SKM-1 treated with dmso at 0.1 percent for 144 hours (cell line): ENCODE results near the gene SERPINA10.

ENCODE experiments used
- DNase-seq: peaks from one replicate; lab custom pipeline; 2025; ENCODE audit not compliant: unreplicated experiment; lab: John Stamatoyannopoulos, UW

The SERPINA10 gene

GRCh38 chr14:94292872-94293577, at the start of gene SERPINA10:
SERPINA10 (minus strand) TSS chr14:94293268; CDS start chr14:94290593, 2,675 bp downstream.
- no peak for DNase-seq

- DNase-seq: no peak
Observed at GRCh38 chr14:94342334-94342934, 49.4 kb upstream of the SERPINA10 start.

- DNase-seq: no peak
Observed at GRCh38 chr14:94341656-94342333, 48.7 kb upstream of the SERPINA10 start.

- DNase-seq: no peak
Observed at GRCh38 chr14:94340533-94340932, 47.5 kb upstream of the SERPINA10 start.

GRCh38 chr14:94338023-94338422, 45.0 kb upstream of the SERPINA10 start:
- no peak for DNase-seq

GRCh38 chr14:94337274-94337673, 44.2 kb upstream of the SERPINA10 start:
- no peak for DNase-seq

- no peak for DNase-seq
Observed at GRCh38 chr14:94334872-94335271, 41.8 kb upstream of the SERPINA10 start.

GRCh38 chr14:94332587-94332986, 39.5 kb upstream of the SERPINA10 start:
- DNase-seq: no peak

- no peak for DNase-seq
Observed at GRCh38 chr14:94332063-94332583, 39.1 kb upstream of the SERPINA10 start.

- DNase-seq: no peak
Observed at GRCh38 chr14:94331462-94331861, 38.4 kb upstream of the SERPINA10 start.

- no peak for DNase-seq
Observed at GRCh38 chr14:94330857-94331256, 37.8 kb upstream of the SERPINA10 start.

GRCh38 chr14:94330432-94330831, 37.4 kb upstream of the SERPINA10 start:
- no peak for DNase-seq

GRCh38 chr14:94329857-94330256, 36.8 kb upstream of the SERPINA10 start:
- no peak for DNase-seq

GRCh38 chr14:94328196-94328595, 35.1 kb upstream of the SERPINA10 start:
- DNase-seq: no peak

- DNase-seq: no peak
Observed at GRCh38 chr14:94322648-94323570, 29.8 kb upstream of the SERPINA10 start, which contains the start of gene SERPINA6. SERPINA6 (minus strand) TSS chr14:94323336; CDS start chr14:94314648, 8,688 bp downstream.

GRCh38 chr14:94321421-94322271, 28.6 kb upstream of the SERPINA10 start:
- DNase-seq: no peak

GRCh38 chr14:94320243-94320642, 27.2 kb upstream of the SERPINA10 start:
- no peak for DNase-seq

GRCh38 chr14:94317259-94317658, 24.2 kb upstream of the SERPINA10 start:
- no peak for DNase-seq

- no peak for DNase-seq
Observed at GRCh38 chr14:94316692-94317091, 23.6 kb upstream of the SERPINA10 start.

- no peak for DNase-seq
Observed at GRCh38 chr14:94314890-94315289, 21.8 kb upstream of the SERPINA10 start.
